Neural cell (in vitro differentiated cells): ENCODE data around the gene MAP2K6. TPM values are rescaled to one million over a fixed set of nuclear protein-coding genes. Genes with fewer than 3 reads are reported as not detected.

Source experiments
- H2AFZ ChIP-seq: fragments of 200-600, 300-800 bp; sonication (generic), shearing (Covaris generic); 2 replicates; pipeline ENCODE4 v1.6.0; 2014; ENCODE audit warnings: low read depth, mild to moderate bottlenecking, antibody characterized with exemption, low read length, moderate library complexity
- H3F3A ChIP-seq: fragments of 200-600 bp; shearing (Covaris generic); 2 replicates; pipeline ENCODE4 v1.6.1; 2016; ENCODE audit warnings: mild to moderate bottlenecking, moderate library complexity, mixed read lengths, antibody characterized with exemption, low read length; ENCODE audit not compliant: insufficient read depth, poor library complexity, severe bottlenecking
- H3K27ac ChIP-seq: fragments of 200-600, 300-800 bp; sonication (generic), shearing (Covaris generic); 2 replicates; pipeline ENCODE4 v1.5.1; 2014; ENCODE audit warnings: mild to moderate bottlenecking, low read length, moderate library complexity
- H3K27me3 ChIP-seq: fragments of 300-800, 200-600 bp; sonication (generic), shearing (Covaris generic); 2 replicates; pipeline ENCODE4 v1.6.0; 2014; ENCODE audit warnings: mild to moderate bottlenecking, low read depth, low read length, moderate library complexity; ENCODE audit not compliant: insufficient read depth
- H3K36me3 ChIP-seq: fragments of 300-800, 200-600 bp; sonication (generic), shearing (Covaris generic); 2 replicates; pipeline ENCODE4 v1.5.1; 2014; ENCODE audit warnings: mild to moderate bottlenecking, antibody characterized with exemption, low read length, moderate library complexity; ENCODE audit not compliant: insufficient read depth
- H3K4me2 ChIP-seq: fragments of 300-800, 200-600 bp; sonication (generic), shearing (Covaris generic); 2 replicates; pipeline ENCODE4 v1.6.0; 2014; ENCODE audit warnings: mild to moderate bottlenecking, low read length
- H3K4me3 ChIP-seq: fragments of 300-800, 200-600 bp; sonication (generic), shearing (Covaris generic); 2 replicates; pipeline ENCODE4 v1.5.1; 2014; ENCODE audit warnings: mild to moderate bottlenecking, low read length, moderate library complexity
- H3K79me2 ChIP-seq: fragments of 200-600 bp; shearing (Covaris generic); replicated peaks from 2 replicates; pipeline ENCODE4 v1.6.0; 2014; ENCODE audit warnings: mild to moderate bottlenecking, low read length, moderate library complexity; ENCODE audit not compliant: insufficient read depth
- H3K9ac ChIP-seq: fragments of 300-800, 200-600 bp; sonication (generic), shearing (Covaris generic); 2 replicates; pipeline ENCODE4 v1.6.1; 2016; ENCODE audit warnings: mild to moderate bottlenecking, low read length, mixed read lengths
- H3K9me2 ChIP-seq: fragments of 200-600 bp; shearing (Covaris generic); 2 replicates; pipeline ENCODE4 v1.6.1; 2016; ENCODE audit warnings: mild to moderate bottlenecking, low read length, mixed read lengths; ENCODE audit not compliant: insufficient read depth
- H3K9me3 ChIP-seq: fragments of 200-600, 300-800 bp; sonication (generic), shearing (Covaris generic); 2 replicates; pipeline ENCODE4 v1.6.1; 2016; ENCODE audit warnings: mild to moderate bottlenecking, mixed run types, low read length, moderate library complexity, mixed read lengths
- H4K20me1 ChIP-seq: fragments of 200-600 bp; shearing (Covaris generic); 2 replicates; pipeline ENCODE4 v1.6.1; 2016; ENCODE audit warnings: mild to moderate bottlenecking, mixed run types; ENCODE audit not compliant: insufficient read depth
- EP300 ChIP-seq: fragments of 450-650 bp; conservative IDR thresholded peaks from 2 replicates; pipeline ENCODE4 v1.6.1; 2014; ENCODE audit warnings: antibody characterized with exemption, mild to moderate bottlenecking, moderate library complexity; ENCODE audit not compliant: poor library complexity, severe bottlenecking
- EZH2 ChIP-seq: fragments of 200-600, 300-800 bp; shearing (Covaris generic), sonication (generic); IDR thresholded peaks from 2 replicates; pipeline ENCODE4 v1.6.1; 2014; ENCODE audit warnings: antibody characterized with exemption, low read length, borderline replicate concordance, mild to moderate bottlenecking; ENCODE audit not compliant: insufficient read depth, poor library complexity, severe bottlenecking
- MXI1 ChIP-seq: fragments of 450-650 bp; conservative IDR thresholded peaks from 2 replicates; pipeline ENCODE4 v1.6.1; 2014; ENCODE audit warnings: antibody characterized with exemption, mild to moderate bottlenecking; ENCODE audit not compliant: poor library complexity, severe bottlenecking
- POLR2AphosphoS5 ChIP-seq: IDR thresholded peaks from 2 replicates; pipeline ENCODE4 v1.6.1; 2012
- RAD21 ChIP-seq: fragments of 450-650 bp; conservative IDR thresholded peaks from 2 replicates; pipeline ENCODE4 v1.6.1; 2014; ENCODE audit warnings: antibody characterized with exemption, mild to moderate bottlenecking, moderate library complexity
- SMC3 ChIP-seq: fragments of 450-650 bp; conservative IDR thresholded peaks from 2 replicates; pipeline ENCODE4 v1.6.1; 2014; ENCODE audit warnings: antibody characterized with exemption, mild to moderate bottlenecking, moderate library complexity; ENCODE audit not compliant: poor library complexity
- TAF1 ChIP-seq: IDR thresholded peaks from 2 replicates; pipeline ENCODE4 v1.6.1; 2012; ENCODE audit warnings: low read depth
- polyA plus RNA-seq: library from polyadenylated mRNA; depleted of rRNA; stranded (reverse); fragments of >200 nt; gene quantifications from 2 replicates; pipeline ENCODE4 v1.2.3, GENCODE V29; 2014
- TF ChIP-seq, protein P1 (sequence below): fragments of 450-650 bp; IDR thresholded peaks from 2 replicates; pipeline ENCODE4 v1.5.1; 2014; ENCODE audit warnings: antibody characterized with exemption, mild to moderate bottlenecking, moderate library complexity; ENCODE audit not compliant: poor library complexity, severe bottlenecking
- TF ChIP-seq, protein P2 (sequence below): IDR thresholded peaks from 2 replicates; pipeline ENCODE4 v1.6.1; 2012; ENCODE audit warnings: borderline replicate concordance

MAP2K6 gene
- polyA plus RNA-seq, 1 donor from 2014 or later, result 10.5 TPM

DNA sequence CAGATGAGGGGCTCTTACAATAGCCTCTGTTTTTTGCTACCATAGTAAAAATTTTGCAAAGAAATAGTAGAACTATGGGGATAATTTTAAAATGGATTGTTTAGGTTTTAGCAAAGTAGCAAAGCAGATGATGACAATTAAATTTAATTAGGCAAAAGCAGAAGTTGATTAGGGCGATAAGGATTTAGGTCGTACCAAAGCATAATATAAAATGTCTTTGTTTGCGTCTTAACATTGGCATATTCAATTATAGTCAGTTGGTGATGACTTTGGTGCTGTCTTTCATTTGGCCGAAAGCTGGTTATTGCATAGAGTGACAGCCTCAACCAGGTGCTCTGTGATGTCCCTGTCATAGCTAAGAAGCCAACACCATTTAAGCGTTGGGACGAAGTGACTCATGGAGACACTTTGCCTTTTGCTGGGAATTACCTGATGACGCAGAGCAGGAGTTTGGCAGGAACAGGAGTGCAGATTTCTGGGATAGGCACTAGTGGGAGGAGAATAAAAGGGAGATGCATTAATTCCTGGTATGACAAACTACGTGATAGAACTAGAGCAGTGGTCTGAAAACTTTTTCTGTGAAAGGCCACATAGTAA, 38.3 kb downstream of the MAP2K6 start:
- Histone ChIP-seq H3K9me3 (no peaks in the 10 kb centered on the region), H2AFZ (no peak overlapping the region), H3K27ac (no peak overlapping the region), H3K9ac (no peak overlapping the region), H3K79me2 (no peaks in the 10 kb centered on the region), H3K36me3 (no peaks in the 10 kb centered on the region), H3K9me2 (no peaks in the 10 kb centered on the region), H3K4me3 (no peak overlapping the region), H3F3A (no peaks in the 10 kb centered on the region), H3K4me2 (no peak overlapping the region), H3K27me3 (no peaks in the 10 kb centered on the region), H4K20me1 (no peaks in the 10 kb centered on the region)
- TF ChIP-seq TAF1, result no peak
- no peak for TF ChIP-seq RAD21
- TF ChIP-seq MXI1, result no peak
- TF ChIP-seq POLR2AphosphoS5, result no peak
- no peak for TF ChIP-seq EP300
- no peak for TF ChIP-seq SMC3
- TF ChIP-seq, protein P1, sequence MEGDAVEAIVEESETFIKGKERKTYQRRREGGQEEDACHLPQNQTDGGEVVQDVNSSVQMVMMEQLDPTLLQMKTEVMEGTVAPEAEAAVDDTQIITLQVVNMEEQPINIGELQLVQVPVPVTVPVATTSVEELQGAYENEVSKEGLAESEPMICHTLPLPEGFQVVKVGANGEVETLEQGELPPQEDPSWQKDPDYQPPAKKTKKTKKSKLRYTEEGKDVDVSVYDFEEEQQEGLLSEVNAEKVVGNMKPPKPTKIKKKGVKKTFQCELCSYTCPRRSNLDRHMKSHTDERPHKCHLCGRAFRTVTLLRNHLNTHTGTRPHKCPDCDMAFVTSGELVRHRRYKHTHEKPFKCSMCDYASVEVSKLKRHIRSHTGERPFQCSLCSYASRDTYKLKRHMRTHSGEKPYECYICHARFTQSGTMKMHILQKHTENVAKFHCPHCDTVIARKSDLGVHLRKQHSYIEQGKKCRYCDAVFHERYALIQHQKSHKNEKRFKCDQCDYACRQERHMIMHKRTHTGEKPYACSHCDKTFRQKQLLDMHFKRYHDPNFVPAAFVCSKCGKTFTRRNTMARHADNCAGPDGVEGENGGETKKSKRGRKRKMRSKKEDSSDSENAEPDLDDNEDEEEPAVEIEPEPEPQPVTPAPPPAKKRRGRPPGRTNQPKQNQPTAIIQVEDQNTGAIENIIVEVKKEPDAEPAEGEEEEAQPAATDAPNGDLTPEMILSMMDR, result no peak
- TF ChIP-seq, protein P2, sequence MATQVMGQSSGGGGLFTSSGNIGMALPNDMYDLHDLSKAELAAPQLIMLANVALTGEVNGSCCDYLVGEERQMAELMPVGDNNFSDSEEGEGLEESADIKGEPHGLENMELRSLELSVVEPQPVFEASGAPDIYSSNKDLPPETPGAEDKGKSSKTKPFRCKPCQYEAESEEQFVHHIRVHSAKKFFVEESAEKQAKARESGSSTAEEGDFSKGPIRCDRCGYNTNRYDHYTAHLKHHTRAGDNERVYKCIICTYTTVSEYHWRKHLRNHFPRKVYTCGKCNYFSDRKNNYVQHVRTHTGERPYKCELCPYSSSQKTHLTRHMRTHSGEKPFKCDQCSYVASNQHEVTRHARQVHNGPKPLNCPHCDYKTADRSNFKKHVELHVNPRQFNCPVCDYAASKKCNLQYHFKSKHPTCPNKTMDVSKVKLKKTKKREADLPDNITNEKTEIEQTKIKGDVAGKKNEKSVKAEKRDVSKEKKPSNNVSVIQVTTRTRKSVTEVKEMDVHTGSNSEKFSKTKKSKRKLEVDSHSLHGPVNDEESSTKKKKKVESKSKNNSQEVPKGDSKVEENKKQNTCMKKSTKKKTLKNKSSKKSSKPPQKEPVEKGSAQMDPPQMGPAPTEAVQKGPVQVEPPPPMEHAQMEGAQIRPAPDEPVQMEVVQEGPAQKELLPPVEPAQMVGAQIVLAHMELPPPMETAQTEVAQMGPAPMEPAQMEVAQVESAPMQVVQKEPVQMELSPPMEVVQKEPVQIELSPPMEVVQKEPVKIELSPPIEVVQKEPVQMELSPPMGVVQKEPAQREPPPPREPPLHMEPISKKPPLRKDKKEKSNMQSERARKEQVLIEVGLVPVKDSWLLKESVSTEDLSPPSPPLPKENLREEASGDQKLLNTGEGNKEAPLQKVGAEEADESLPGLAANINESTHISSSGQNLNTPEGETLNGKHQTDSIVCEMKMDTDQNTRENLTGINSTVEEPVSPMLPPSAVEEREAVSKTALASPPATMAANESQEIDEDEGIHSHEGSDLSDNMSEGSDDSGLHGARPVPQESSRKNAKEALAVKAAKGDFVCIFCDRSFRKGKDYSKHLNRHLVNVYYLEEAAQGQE, result no peak
- TF ChIP-seq EZH2, result no peak

DNA sequence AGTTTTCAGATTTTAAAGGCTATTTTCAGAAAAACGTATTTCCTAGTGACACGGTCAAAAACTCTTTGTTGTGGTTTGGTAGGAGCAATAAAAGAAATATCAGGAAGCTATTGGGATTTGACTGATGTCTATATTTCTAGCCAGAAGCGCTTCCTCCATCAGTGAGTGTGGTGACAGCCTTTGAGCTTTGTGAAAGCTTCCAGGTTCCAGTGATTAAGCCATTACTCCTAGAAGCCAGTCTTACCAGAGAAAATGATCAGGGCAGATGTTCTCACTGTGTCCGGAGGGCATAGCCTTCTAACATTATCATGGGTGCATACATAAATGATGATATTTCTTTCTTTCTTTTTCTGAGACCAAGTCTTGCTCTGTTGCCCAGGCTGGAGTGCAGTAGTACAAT, 39.6 kb downstream of the MAP2K6 start:
- Histone ChIP-seq H2AFZ (no peak overlapping the region), H3K4me2 (no peak overlapping the region), H3K27me3 (no peaks in the 10 kb centered on the region), H4K20me1 (no peaks in the 10 kb centered on the region), H3K36me3 (no peaks in the 10 kb centered on the region), H3K9me2 (no peaks in the 10 kb centered on the region), H3K27ac (no peak overlapping the region), H3K9me3 (no peaks in the 10 kb centered on the region), H3K4me3 (no peak overlapping the region), H3F3A (no peaks in the 10 kb centered on the region), H3K79me2 (no peaks in the 10 kb centered on the region), H3K9ac (no peak overlapping the region)
- no peak for TF ChIP-seq TAF1
- no peak for TF ChIP-seq RAD21
- TF ChIP-seq POLR2AphosphoS5, result no peak
- TF ChIP-seq, protein P1, result no peak
- no peak for TF ChIP-seq MXI1
- TF ChIP-seq, protein P2, result no peak
- no peak for TF ChIP-seq EP300
- no peak for TF ChIP-seq SMC3
- TF ChIP-seq EZH2, result no peak
